CD4-positive, alpha-beta T cell treated with Interleukin-15 for 4 hours (primary cell): Measurements from ENCODE around the gene NEK2.
"Not testable (repeated sequence)": the region's sequence is repeated elsewhere in the genome, so short reads cannot be mapped to it uniquely, and the experiment has no call there.

Experiments used
- DNase-seq: peaks from one replicate; pipeline ENCODE4 v3.0.0-alpha.2; 2020; ENCODE audit warnings: low spot score

The NEK2 gene

GRCh38 chr1:211632808-211633523 lies 42.5 kb downstream of the NEK2 start:
- DNase-seq: no peak

GRCh38 chr1:211632117-211632807 lies 43.2 kb downstream of the NEK2 start:
- no peak for DNase-seq

- DNase-seq: no peak
Measured at GRCh38 chr1:211631168-211631567, 44.3 kb downstream of the NEK2 start.

- DNase-seq: no peak
Measured at GRCh38 chr1:211630236-211631081, 45.0 kb downstream of the NEK2 start.

GRCh38 chr1:211628417-211628816 lies 47.0 kb downstream of the NEK2 start:
- DNase-seq: no peak

GRCh38 chr1:211627259-211627658 lies 48.2 kb downstream of the NEK2 start:
- no peak for DNase-seq

- not testable (repeated sequence) for DNase-seq
Measured at GRCh38 chr1:211625866-211626265, 49.6 kb downstream of the NEK2 start.

- peak; percentile 29 for DNase-seq
Measured at GRCh38 chr1:211625040-211625439, 50.4 kb downstream of the NEK2 start.

GRCh38 chr1:211623515-211623914 lies 51.9 kb downstream of the NEK2 start:
- no peak for DNase-seq

- DNase-seq: no peak
Measured at GRCh38 chr1:211621447-211622198, 53.8 kb downstream of the NEK2 start.

- no peak for DNase-seq
Measured at GRCh38 chr1:211620097-211620496, 55.3 kb downstream of the NEK2 start.

- DNase-seq: no peak
Measured at GRCh38 chr1:211619033-211619996, 56.1 kb downstream of the NEK2 start.

GRCh38 chr1:211616965-211617297 lies 58.5 kb downstream of the NEK2 start:
- DNase-seq: no peak

- no peak for DNase-seq
Measured at GRCh38 chr1:211616231-211616964, 59.0 kb downstream of the NEK2 start.

GRCh38 chr1:211614615-211615014 lies 60.8 kb downstream of the NEK2 start:
- no peak for DNase-seq

GRCh38 chr1:211613951-211614350 lies 61.5 kb downstream of the NEK2 start:
- no peak for DNase-seq

- DNase-seq: no peak
Measured at GRCh38 chr1:211613108-211613947, 62.1 kb downstream of the NEK2 start.

GRCh38 chr1:211612786-211613107 lies 62.7 kb downstream of the NEK2 start:
- no peak for DNase-seq
